SIG-M5 treated with dmso at 0.1 percent for 504 hours (cell line): ENCODE measurements around the gene KMT5B.
A peak's percentile ranks its signal among the peaks of the same experiment; 100 is the strongest.

ENCODE experiments used
- DNase-seq: peaks from one replicate; lab custom pipeline; 2025; ENCODE audit not compliant: unreplicated experiment; lab: John Stamatoyannopoulos, UW

Gene KMT5B

GRCh38 chr11:68120273-68121066 lies 92.6 kb downstream of the KMT5B start:
- peak; percentile 32 for DNase-seq

GRCh38 chr11:68118706-68119448 lies 94.2 kb downstream of the KMT5B start:
- peak; percentile 84 for DNase-seq

GRCh38 chr11:68117853-68118470 lies 95.1 kb downstream of the KMT5B start:
- no peak for DNase-seq

GRCh38 chr11:68116974-68117373 lies 96.1 kb downstream of the KMT5B start:
- DNase-seq, result no peak

GRCh38 chr11:68116126-68116525 lies 97.0 kb downstream of the KMT5B start:
- DNase-seq, result no peak

GRCh38 chr11:68115285-68115684 lies 97.8 kb downstream of the KMT5B start:
- DNase-seq, result peak; percentile 28

GRCh38 chr11:68113986-68114385 lies 99.1 kb downstream of the KMT5B start:
- no peak for DNase-seq

GRCh38 chr11:68107689-68108088 lies 105.4 kb downstream of the KMT5B start:
- DNase-seq, result no peak

- DNase-seq, result no peak
Observed at GRCh38 chr11:68106165-68106940, 106.7 kb downstream of the KMT5B start.
